HG03342 (cell line): ENCODE data around the gene SYT2.
"Not testable (repeated sequence)": the region's sequence is repeated elsewhere in the genome, so short reads cannot be mapped to it uniquely, and the experiment has no call there.

ENCODE experiments used
- ATAC-seq: cut with Tn5 transposase; IDR thresholded peaks from one replicate; pipeline ENCODE4 v1.9.1; 2021; ENCODE audit warnings: mild to moderate bottlenecking, moderate library complexity; ENCODE audit not compliant: unreplicated experiment

The SYT2 gene

DNA sequence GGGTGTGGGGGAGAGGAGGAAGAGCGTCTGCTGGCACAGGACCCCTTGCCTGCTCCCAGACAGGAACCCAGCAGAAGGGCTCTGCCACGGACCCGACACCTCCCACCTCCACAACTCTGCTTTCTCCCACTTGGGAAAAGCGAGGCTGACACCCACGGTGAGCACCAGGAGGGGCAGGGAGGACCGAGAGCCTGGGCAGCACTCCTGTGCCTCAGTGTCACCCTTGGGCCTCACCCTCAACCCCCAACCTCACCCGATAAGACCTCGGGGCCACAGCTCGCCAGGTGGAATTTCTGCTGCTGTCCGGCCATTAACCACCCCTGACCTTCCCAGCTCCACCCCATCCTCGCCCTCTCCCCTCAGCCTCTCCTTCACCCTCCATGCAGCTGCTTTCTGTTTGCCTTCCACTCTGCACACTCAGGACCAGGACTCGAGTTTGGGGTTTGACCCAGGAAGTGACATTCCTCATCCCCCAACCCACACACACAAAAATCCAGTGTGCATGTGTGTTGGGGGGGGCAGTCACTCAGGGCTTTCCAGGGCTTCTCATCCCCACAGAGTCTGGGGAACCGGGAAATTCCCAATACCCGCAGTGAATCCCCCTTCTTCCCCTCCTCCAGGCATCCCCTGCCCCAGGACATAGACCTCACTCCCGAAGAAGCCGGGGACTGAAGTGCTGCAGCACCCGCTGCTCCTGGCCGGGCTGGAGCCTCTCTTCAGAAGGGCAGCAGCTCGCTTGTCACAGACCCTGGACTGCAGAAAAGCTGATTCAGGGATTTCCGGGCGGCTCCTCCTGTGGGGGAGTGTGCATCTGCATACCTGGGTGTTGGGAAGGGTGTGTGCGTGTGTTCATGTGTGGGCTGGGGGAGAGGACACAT is 65.8 kb downstream of the SYT2 start:
- no peak for ATAC-seq

- ATAC-seq, result no peak
Observed at GRCh38 chr1:202643397-202644218, 66.6 kb downstream of the SYT2 start.

- ATAC-seq, result no peak
Observed at GRCh38 chr1:202642619-202643291, 67.5 kb downstream of the SYT2 start.

DNA sequence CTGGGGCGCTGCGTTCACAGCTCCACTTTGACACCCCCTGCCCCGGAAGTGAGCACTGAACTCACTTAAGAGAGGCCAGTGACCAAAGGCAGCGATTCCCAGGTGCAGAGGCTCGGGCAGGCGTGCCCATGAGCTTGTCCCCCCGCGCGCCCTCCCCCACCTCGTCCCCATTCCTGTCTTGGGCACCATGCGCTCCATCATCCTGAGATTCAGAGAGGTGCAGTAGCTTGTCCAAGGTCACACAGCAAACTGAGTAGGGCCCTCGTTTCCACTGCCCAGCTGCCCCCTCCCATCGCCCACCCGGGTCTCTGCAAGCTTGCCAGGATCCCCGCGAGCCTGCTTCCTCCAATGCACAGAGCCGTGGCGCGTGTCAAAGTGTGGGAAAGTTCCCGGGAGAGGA is 68.0 kb downstream of the SYT2 start:
- ATAC-seq, result no peak

GRCh38 chr1:202639500-202639899 is 70.8 kb downstream of the SYT2 start:
- ATAC-seq, result no peak

DNA sequence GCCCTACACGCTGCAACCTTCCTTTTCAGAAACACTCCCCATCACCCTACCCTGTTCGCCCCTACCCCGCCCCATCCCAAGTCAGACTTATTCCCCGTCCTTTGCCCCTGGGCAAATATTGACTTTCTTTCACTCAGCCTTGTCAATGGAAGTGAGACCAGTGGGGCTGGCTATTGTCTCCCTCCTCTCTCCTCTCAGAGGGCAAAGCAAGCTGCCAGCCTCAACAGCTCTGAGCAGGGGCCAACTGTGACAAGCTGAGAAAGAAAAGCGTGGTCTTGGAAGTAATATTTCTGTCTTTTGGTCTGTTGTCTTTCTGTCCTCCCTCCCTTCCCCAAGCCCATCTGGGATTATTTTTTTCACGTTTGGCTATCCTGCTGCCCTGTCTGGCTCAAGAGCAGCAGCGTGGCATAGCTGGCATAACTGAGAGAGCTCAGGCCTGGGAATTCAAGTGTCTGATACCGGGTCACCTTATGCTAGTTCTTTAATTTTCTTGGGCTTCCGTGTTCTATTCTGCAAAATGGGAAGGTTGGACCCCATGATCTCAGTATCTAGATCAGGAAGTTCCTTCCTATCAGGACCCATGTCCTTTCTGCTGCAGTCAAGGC is 71.5 kb downstream of the SYT2 start:
- not testable (repeated sequence) for ATAC-seq

DNA sequence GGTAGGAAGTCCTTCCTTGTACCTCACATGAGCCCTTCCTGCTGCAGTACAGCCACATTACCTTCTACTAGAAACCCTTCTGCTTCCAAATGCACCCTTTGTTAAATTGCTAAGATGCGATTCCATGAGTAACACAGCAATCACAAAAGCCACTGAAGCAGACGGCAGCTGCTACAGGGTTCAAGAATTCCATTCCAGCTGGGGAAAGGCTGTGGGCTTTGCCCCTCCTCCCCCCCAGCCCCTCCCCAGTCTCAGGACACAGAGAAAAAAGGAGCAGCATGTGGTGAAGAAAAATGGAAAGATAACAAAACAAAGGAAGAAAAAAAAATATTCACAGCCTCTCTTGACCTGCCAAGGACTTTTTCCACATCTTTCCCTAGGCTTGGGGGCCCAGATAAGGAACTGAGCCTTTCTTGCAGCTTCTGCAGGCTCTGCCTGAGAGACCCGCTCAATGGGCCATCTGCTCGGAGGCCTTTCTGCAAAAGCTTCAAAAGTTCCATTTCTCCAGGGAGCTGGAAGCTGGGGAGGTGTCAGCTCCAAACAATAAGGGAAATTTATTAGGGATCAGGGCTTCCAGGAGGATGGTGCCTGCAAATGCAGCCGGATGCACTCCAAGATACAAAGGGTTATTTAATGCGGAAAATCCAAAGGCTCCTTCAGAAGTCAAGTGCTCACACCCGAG is 72.1 kb downstream of the SYT2 start:
- ATAC-seq, result no peak

GRCh38 chr1:202637321-202638018 is 72.8 kb downstream of the SYT2 start:
- ATAC-seq, result not testable (repeated sequence)

DNA sequence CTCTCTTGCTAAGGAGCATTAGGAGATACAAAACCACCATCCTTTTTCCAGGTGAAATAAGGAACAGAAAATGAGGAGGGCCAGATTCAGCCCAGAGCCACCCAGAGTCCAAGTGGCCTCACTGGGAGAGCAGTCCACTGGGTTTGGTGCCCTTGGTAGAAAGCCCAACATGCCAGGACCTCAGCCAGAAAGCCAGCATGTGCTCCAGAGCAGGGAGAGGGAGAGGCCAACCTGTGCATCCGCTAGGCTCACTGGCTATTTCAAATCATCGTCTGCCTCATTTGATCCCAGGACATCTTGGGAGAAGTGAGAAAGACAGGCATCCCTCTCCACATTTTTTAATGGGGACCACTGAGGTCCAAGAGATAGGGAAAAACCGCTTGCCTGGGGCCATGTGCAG is 74.1 kb downstream of the SYT2 start:
- ATAC-seq, result not testable (repeated sequence)

- no peak for ATAC-seq
Observed at GRCh38 chr1:202632241-202632640, 78.0 kb downstream of the SYT2 start.

DNA sequence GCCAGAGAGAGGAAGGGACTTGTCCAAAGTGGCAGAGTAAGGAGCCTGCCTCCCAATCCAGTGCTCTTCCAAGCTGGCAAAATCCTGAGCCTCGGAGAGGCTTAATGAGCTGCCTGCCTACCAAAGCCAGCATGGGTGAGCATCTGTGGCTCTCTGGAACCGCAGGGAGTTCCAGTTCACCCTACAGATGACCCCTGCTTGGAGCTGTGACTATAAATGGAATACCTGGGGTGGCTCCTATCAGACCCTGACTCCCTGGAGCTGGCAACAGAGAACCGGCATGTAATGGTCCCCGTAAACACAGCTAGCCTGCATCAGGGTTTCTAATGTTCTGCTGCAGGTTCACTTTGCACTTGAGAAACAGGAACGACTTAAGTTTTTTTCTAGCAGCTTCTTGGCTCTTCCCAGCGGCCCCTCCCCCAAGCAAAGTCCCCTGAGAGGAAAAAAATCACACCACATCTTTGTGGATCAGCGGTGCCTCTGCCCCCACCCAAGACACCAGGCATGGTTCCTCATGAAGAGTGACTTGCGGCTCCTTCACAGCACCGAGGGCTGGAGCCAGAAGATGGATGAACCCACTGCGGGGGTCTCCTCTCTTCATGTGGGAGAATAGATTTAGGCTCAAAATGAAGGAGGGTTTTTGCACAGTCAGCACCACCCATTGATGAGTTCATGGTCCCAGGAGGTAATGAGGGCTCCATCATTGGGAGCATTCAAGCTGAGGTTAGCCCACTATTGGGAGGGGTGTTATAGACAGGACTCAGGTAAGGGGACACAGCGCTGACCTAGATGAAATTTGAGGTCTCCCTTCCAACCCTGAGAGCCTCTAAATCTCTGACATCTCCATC is 79.0 kb downstream of the SYT2 start:
- no peak for ATAC-seq

GRCh38 chr1:202630541-202630940 is 79.7 kb downstream of the SYT2 start:
- ATAC-seq, result no peak

DNA sequence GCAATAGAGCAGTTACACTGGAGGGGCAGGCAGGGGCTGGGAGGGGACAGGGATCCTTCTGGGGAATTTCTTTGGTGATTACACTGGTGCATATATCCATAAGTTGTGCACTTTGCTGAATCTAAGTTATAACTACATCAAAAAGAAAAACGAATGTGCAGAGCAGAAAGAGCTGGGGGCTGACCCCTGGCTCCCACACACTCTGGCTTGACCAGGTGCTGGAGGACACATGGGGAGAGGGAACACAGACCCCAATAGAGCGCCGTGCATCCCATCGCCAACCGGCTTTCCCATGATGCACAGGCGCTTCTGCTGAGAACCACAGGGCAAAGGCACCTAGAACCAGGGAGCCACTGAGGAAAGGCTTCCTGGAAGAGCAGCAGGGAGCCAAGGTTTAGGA is 80.2 kb downstream of the SYT2 start:
- ATAC-seq, result not testable (repeated sequence)

DNA sequence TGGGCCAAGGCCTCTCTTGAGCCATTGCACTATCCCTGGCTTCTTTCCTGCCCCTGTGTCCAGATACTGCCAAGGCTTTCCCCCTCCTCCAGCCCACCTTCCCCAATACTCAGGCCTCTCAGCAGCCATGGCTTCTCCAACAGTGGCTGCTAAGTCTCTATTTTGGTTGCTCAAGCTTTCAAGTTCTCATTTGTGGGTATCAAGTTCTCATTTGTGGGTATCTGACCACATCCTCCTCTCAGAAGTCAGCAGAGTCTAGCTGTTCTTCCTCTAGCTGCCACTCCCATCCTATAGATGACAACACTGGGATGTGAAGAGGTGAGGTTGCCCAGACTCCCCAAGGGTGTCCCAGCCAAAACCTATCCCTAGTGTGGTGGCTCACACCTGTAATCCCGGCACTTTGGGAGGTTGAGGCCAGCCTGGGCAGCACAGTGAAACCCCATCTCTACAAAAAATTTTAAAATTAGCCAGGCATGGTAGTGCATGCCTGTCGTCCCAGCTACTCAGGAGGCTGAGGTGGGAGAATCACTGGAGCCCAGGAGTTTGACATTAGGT is 80.9 kb downstream of the SYT2 start:
- peak; percentile 68 for ATAC-seq

DNA sequence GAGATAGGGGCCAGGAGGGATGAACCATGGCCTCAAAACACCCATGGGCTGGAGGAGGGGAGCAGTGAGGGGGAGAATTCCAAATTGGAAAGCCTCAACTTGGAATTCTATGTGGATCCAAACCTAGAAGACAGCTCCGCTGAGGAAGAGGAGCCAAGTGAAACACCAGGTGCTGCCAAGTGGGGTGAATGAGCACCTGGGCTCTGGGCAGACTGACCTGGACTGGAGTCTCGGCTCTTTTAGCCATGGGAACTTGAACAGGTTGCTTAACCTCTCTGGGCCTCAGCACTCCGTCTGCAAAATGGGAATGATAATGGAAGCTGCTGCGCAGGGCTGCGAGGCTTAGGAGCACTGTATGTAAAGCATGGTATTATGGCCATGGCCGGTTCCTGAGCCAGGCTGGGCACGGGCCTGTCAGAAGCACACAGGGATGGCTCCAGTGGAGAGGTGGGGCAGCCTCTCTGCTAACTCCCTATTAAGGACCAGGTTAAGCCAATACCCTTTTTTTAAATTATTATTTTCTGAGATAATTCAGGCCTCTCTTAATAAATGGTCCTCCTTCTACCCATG is 81.5 kb downstream of the SYT2 start:
- no peak for ATAC-seq

- ATAC-seq, result no peak
Observed at GRCh38 chr1:202627841-202628565, 82.3 kb downstream of the SYT2 start.

- not testable (repeated sequence) for ATAC-seq
Observed at GRCh38 chr1:202627036-202627435, 83.2 kb downstream of the SYT2 start.
